Activated naive CD4-positive, alpha-beta T cell treated with anti-CD3 and anti-CD28 coated beads, Interleukin-2, amount 10 ng/mL, durations not matched to agents 7 days and 5 days (primary cell): ENCODE results near the gene B3GALT6.
A peak's percentile ranks its signal among the peaks of the same experiment; 100 is the strongest.
"Not testable (repeated sequence)": the region's sequence is repeated elsewhere in the genome, so short reads cannot be mapped to it uniquely, and the experiment has no call there.

Source experiments
- CTCF ChIA-PET: fragments of 350-600 bp; sonication (Branson Sonifier 250); formaldehyde crosslinking; loops from one replicate; lab custom pipeline; 2021; ENCODE audit warnings: antibody characterized with exemption; lab: Charles Lee
- DNase-seq: peaks from one replicate; pipeline ENCODE4 v3.0.0-alpha.2; 2020
- H3K27ac Mint-ChIP-seq: one replicate; pipeline ENCODE4 v1.8.0; 2021; ENCODE audit warnings: mild to moderate bottlenecking, moderate library complexity, mixed read lengths
- H3K27me3 Mint-ChIP-seq: one replicate; pipeline ENCODE4 v1.8.0; 2021; ENCODE audit warnings: mild to moderate bottlenecking, mixed read lengths
- H3K36me3 Mint-ChIP-seq: one replicate; pipeline ENCODE4 v1.8.0; 2021; ENCODE audit warnings: mixed read lengths
- H3K4me1 Mint-ChIP-seq: one replicate; pipeline ENCODE4 v1.8.0; 2021; ENCODE audit warnings: mixed read lengths
- H3K4me3 Mint-ChIP-seq: one replicate; pipeline ENCODE4 v1.8.0; 2021; ENCODE audit warnings: mild to moderate bottlenecking, moderate library complexity, mixed read lengths
- H3K9me3 Mint-ChIP-seq: one replicate; pipeline ENCODE4 v1.8.0; 2021; ENCODE audit warnings: mixed read lengths

B3GALT6 gene

GRCh38 chr1:1232208-1232795 lies at the start of gene B3GALT6:
B3GALT6 (plus strand) TSS chr1:1232237; CDS start chr1:1232279, 42 bp downstream.
- peak within 1 kb of the TSS; percentile 95 for H3K4me3 Mint-ChIP-seq
- peaks cover 29% of the 10 kb centered on the region for H3K4me1 Mint-ChIP-seq
- H3K9me3 Mint-ChIP-seq = no peaks in the 10 kb centered on the region
- peak within 1 kb of the TSS; percentile 92 for H3K27ac Mint-ChIP-seq
- no peaks in the 10 kb centered on the region for H3K27me3 Mint-ChIP-seq
- DNase-seq = no peak
- peaks cover 28% of the 10 kb centered on the region for H3K36me3 Mint-ChIP-seq
- CTCF ChIA-PET = no interaction called here

GRCh38 chr1:1182491-1183220 lies 49.4 kb upstream of the B3GALT6 start:
- Mint-ChIP-seq H3K27me3 (peaks cover 41% of the 10 kb centered on the region), H3K27ac (no peak overlapping the region), H3K36me3 (no peaks in the 10 kb centered on the region), H3K4me1 (peaks cover 2% of the 10 kb centered on the region), H3K9me3 (no peaks in the 10 kb centered on the region), H3K4me3 (no peak overlapping the region)
- CTCF ChIA-PET = no interaction called here
- peak; percentile 23 for DNase-seq

- peak; percentile 19 for DNase-seq
- Mint-ChIP-seq H3K27me3 (peaks cover 43% of the 10 kb centered on the region), H3K4me1 (peaks cover 2% of the 10 kb centered on the region), H3K9me3 (no peaks in the 10 kb centered on the region), H3K36me3 (no peaks in the 10 kb centered on the region), H3K27ac (no peak overlapping the region), H3K4me3 (no peak overlapping the region)
- CTCF ChIA-PET = no interaction called here
Measured at GRCh38 chr1:1183221-1183747, 48.8 kb upstream of the B3GALT6 start.

- H3K27me3 Mint-ChIP-seq = peaks cover 47% of the 10 kb centered on the region
- H3K4me3 Mint-ChIP-seq = no peak overlapping the region
- H3K27ac Mint-ChIP-seq = no peak overlapping the region
- CTCF ChIA-PET = no interaction called here
- H3K9me3 Mint-ChIP-seq = no peaks in the 10 kb centered on the region
- peak; percentile 18 for DNase-seq
- peaks cover 2% of the 10 kb centered on the region for H3K4me1 Mint-ChIP-seq
- H3K36me3 Mint-ChIP-seq = no peaks in the 10 kb centered on the region
Measured at GRCh38 chr1:1183833-1184775, 47.9 kb upstream of the B3GALT6 start.

GRCh38 chr1:1185101-1185765 lies 46.8 kb upstream of the B3GALT6 start:
- CTCF ChIA-PET = no interaction called here

GRCh38 chr1:1187938-1188337 lies 44.1 kb upstream of the B3GALT6 start:
- Mint-ChIP-seq H3K36me3 (no peaks in the 10 kb centered on the region), H3K27me3 (peaks cover 42% of the 10 kb centered on the region), H3K27ac (no peak overlapping the region), H3K9me3 (peaks cover 4% of the 10 kb centered on the region), H3K4me3 (no peak overlapping the region), H3K4me1 (peaks cover 2% of the 10 kb centered on the region)
- CTCF ChIA-PET = interaction anchor here (0.6 to 1.6 kb wide), 2 partner anchors 43 to 65 kb away, joined by 4 to 5 read pairs; no protein-coding TSS in a partner anchor
- no peak for DNase-seq

More at GRCh38 chr1:1185101-1185765, 46.8 kb upstream of the B3GALT6 start:
- Mint-ChIP-seq H3K27ac (no peak overlapping the region), H3K4me1 (peaks cover 2% of the 10 kb centered on the region), H3K4me3 (no peak overlapping the region), H3K36me3 (no peaks in the 10 kb centered on the region), H3K27me3 (peaks cover 51% of the 10 kb centered on the region), H3K9me3 (no peaks in the 10 kb centered on the region)
- DNase-seq = peak; percentile 7

GRCh38 chr1:1189111-1189510 lies 42.9 kb upstream of the B3GALT6 start:
- DNase-seq = no peak
- CTCF ChIA-PET = no interaction called here
- Mint-ChIP-seq H3K36me3 (no peaks in the 10 kb centered on the region), H3K4me3 (no peak overlapping the region), H3K9me3 (peaks cover 5% of the 10 kb centered on the region), H3K4me1 (no peaks in the 10 kb centered on the region), H3K27ac (no peak overlapping the region), H3K27me3 (peaks cover 33% of the 10 kb centered on the region)

GRCh38 chr1:1191734-1192133 lies 40.3 kb upstream of the B3GALT6 start:
- H3K36me3 Mint-ChIP-seq = no peaks in the 10 kb centered on the region
- peaks cover 16% of the 10 kb centered on the region for H3K9me3 Mint-ChIP-seq
- H3K27me3 Mint-ChIP-seq = peaks cover 37% of the 10 kb centered on the region
- no peak overlapping the region for H3K27ac Mint-ChIP-seq
- H3K4me3 Mint-ChIP-seq = no peak overlapping the region
- no peaks in the 10 kb centered on the region for H3K4me1 Mint-ChIP-seq
- CTCF ChIA-PET = no interaction called here
- no peak for DNase-seq

- H3K4me3 Mint-ChIP-seq = no peak overlapping the region
- H3K4me1 Mint-ChIP-seq = peaks cover 2% of the 10 kb centered on the region
- no peak overlapping the region for H3K27ac Mint-ChIP-seq
- DNase-seq = no peak
- peaks cover 16% of the 10 kb centered on the region for H3K9me3 Mint-ChIP-seq
- H3K36me3 Mint-ChIP-seq = no peaks in the 10 kb centered on the region
- CTCF ChIA-PET = interaction anchor here (1.1 kb wide), 1 partner anchor 72 kb away, joined by 3 read pairs; no protein-coding TSS in a partner anchor
- H3K27me3 Mint-ChIP-seq = peaks cover 36% of the 10 kb centered on the region
Measured at GRCh38 chr1:1194723-1195122, 37.3 kb upstream of the B3GALT6 start.

GRCh38 chr1:1195726-1196125 lies 36.3 kb upstream of the B3GALT6 start:
- H3K9me3 Mint-ChIP-seq = peaks cover 16% of the 10 kb centered on the region
- DNase-seq, H3K27ac Mint-ChIP-seq, H3K4me3 Mint-ChIP-seq, H3K36me3 Mint-ChIP-seq, CTCF ChIA-PET: not testable (repeated sequence)
- peaks cover 11% of the 10 kb centered on the region for H3K4me1 Mint-ChIP-seq
- peaks cover 42% of the 10 kb centered on the region for H3K27me3 Mint-ChIP-seq

GRCh38 chr1:1196431-1197187 lies 35.4 kb upstream of the B3GALT6 start:
- Mint-ChIP-seq H3K4me1 (peaks cover 11% of the 10 kb centered on the region), H3K9me3 (peaks cover 16% of the 10 kb centered on the region), H3K27ac (no peak overlapping the region), H3K36me3 (no peaks in the 10 kb centered on the region), H3K27me3 (peaks cover 39% of the 10 kb centered on the region), H3K4me3 (no peak overlapping the region)
- peak; percentile 20 for DNase-seq
- CTCF ChIA-PET = no interaction called here

GRCh38 chr1:1197188-1197500 lies 34.9 kb upstream of the B3GALT6 start:
- CTCF ChIA-PET = no interaction called here
- H3K4me3 Mint-ChIP-seq = no peak overlapping the region
- no peak for DNase-seq
- peaks cover 12% of the 10 kb centered on the region for H3K9me3 Mint-ChIP-seq
- peaks cover 11% of the 10 kb centered on the region for H3K4me1 Mint-ChIP-seq
- no peaks in the 10 kb centered on the region for H3K36me3 Mint-ChIP-seq
- no peak overlapping the region for H3K27ac Mint-ChIP-seq
- peaks cover 36% of the 10 kb centered on the region for H3K27me3 Mint-ChIP-seq
